ENCODE data around the gene CTBP2.
A peak's percentile ranks its signal among the peaks of the same experiment; 100 is the strongest.

CTBP2 gene

DNA sequence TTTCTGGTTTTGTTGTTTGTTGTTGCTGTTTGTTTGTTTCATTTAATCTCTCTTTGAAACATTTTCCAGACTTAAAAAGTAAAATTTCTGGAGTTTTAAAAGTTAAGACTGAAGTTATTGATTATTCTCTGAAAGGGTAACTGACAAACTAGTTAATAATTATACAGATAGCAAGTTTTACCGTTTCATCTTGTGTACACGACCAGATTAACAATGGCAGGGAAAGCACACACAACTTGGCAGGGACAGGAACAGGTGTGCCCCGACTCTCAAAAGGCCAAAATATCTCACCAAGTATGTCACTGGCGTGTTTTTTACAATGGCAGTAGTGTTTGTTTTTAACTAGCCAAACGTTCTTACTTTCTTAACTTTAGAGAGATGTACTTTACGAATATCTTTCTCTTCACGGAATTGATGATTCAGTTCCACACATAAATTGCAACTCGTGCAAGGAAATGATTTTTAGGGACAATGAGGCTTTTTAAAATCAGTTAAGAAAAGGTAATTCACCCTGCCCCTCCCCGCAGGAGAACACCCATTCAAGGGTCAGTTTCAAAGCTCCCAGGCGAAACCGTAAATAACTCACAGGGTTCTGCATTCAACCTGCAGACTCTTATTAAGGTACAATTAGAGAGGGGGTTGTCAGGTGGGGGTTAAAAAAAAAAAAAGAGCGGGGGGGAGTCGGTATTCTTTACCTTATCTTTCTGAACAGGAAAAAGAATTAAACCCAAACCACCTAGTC lies 3.5 kb downstream of the CTBP2 start:
- H3K27ac ChIP-seq: peak overlapping the region; percentile 61; the same call in 1 of the 2 replicates
- TF ChIP-seq, protein P1, sequence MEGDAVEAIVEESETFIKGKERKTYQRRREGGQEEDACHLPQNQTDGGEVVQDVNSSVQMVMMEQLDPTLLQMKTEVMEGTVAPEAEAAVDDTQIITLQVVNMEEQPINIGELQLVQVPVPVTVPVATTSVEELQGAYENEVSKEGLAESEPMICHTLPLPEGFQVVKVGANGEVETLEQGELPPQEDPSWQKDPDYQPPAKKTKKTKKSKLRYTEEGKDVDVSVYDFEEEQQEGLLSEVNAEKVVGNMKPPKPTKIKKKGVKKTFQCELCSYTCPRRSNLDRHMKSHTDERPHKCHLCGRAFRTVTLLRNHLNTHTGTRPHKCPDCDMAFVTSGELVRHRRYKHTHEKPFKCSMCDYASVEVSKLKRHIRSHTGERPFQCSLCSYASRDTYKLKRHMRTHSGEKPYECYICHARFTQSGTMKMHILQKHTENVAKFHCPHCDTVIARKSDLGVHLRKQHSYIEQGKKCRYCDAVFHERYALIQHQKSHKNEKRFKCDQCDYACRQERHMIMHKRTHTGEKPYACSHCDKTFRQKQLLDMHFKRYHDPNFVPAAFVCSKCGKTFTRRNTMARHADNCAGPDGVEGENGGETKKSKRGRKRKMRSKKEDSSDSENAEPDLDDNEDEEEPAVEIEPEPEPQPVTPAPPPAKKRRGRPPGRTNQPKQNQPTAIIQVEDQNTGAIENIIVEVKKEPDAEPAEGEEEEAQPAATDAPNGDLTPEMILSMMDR (conservative IDR thresholded peaks at IDR 0.05): no peak
- TF ChIP-seq ZFX (IDR thresholded peaks at IDR 0.05): no peak

- peak overlapping the region; percentile 90; the same call in 1 of the 2 replicates for H3K27ac ChIP-seq
- no peak for TF ChIP-seq ZFX (IDR thresholded peaks at IDR 0.05)
Measured at GRCh38 chr10:125156196-125156595, 4.2 kb downstream of the CTBP2 start.

DNA sequence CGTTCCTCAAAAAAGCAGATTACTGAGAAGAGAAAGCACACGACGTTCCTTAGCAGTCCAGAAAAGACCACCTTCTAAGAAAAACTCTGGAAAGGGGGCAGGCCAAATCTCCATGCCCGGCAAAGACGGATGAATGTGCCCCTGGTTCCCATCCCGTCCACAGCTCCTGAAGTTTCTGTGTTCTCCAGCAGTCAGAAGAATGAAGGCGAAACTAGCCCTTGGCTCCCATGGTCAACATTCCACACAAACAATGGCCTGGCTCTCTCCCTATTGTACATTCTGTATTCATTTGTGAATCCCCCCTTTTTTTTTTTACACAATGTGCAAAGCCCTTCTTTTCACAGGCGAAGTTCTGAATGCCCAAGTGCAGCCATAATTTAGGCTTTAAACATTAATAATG lies 5.3 kb downstream of the CTBP2 start:
- TF ChIP-seq ZFX (IDR thresholded peaks at IDR 0.05): no peak
- TF ChIP-seq, protein P1 (conservative IDR thresholded peaks at IDR 0.05): no peak
- H3K27ac ChIP-seq: peak overlapping the region; percentile 90

- peak overlapping the region; percentile 90 for H3K27ac ChIP-seq
- TF ChIP-seq, protein P1 (conservative IDR thresholded peaks at IDR 0.05): no peak
Measured at GRCh38 chr10:125154529-125154928, 5.8 kb downstream of the CTBP2 start.

- H3K27ac ChIP-seq: peak overlapping the region; percentile 90
- TF ChIP-seq, protein P1 (conservative IDR thresholded peaks at IDR 0.05): no peak
- TF ChIP-seq ZFX (IDR thresholded peaks at IDR 0.05): no peak
Measured at GRCh38 chr10:125153703-125154490, 6.5 kb downstream of the CTBP2 start.

DNA sequence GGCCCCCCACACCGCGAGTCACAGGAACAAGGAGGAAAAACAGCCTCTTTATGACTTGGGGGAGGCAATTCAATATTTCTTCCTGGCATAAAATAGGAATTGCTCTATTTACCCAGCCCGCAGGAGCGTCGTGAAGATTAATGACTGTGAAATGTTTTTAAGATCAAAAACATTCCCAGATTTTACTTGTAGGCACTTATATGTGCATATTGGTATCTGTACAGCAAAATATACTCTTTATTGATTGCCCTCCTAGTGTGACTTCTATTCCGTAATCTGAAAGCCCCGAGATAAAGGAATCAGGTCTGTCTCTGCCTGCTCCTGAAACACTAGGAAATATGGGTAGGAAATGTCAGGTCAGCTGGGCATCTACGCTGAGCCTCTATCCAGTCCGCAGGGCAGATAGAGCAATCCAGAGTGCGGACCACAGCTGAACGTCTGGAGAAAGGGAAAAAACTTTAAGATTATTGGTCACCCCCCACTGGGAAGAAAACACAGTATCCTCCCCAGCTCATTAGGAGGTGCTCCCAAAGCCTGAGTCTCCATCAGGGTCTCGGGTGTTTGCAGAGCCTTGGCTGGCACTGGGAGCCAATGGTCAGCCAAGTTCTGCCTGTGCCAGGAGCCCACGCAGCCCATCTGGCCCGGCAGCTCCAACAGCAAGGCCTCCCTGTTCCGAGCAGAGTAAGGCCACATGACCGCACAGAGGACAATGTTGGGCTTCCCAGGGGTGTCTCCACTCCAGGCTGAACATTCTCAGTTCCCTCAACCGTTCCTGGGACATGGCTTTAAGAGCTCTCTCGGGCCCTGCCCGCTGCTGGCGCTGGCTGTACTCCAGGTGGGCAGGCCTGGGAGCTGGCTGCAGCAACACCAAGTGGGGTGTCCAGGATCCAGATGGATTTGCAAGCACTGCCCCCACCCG lies 7.7 kb downstream of the CTBP2 start:
- H3K27ac ChIP-seq: peak overlapping the region; percentile 90
- TF ChIP-seq, protein P1 (conservative IDR thresholded peaks at IDR 0.05): no peak
- TF ChIP-seq ZFX (IDR thresholded peaks at IDR 0.05): no peak; the same call in 1 of the 2 replicates

All from C4-2B (cell line).